KBM-7 (cell line): ENCODE data around the gene FRRS1L.
A peak's percentile ranks its signal among the peaks of the same experiment; 100 is the strongest.

Experiments
- DNase-seq: peaks from one replicate; pipeline ENCODE4 v3.0.0-alpha.2; 2015
- in situ Hi-C: fragments of 300-500 bp; cut with MboI; formaldehyde crosslinking; loops from 2 replicates; pipeline ENCODE4 v1.14.3; 2020; ENCODE audit warnings: low sequenced_read_pairs, low pct_unique_long_range_greater_than_20kb, mixed read lengths

Gene FRRS1L

DNA sequence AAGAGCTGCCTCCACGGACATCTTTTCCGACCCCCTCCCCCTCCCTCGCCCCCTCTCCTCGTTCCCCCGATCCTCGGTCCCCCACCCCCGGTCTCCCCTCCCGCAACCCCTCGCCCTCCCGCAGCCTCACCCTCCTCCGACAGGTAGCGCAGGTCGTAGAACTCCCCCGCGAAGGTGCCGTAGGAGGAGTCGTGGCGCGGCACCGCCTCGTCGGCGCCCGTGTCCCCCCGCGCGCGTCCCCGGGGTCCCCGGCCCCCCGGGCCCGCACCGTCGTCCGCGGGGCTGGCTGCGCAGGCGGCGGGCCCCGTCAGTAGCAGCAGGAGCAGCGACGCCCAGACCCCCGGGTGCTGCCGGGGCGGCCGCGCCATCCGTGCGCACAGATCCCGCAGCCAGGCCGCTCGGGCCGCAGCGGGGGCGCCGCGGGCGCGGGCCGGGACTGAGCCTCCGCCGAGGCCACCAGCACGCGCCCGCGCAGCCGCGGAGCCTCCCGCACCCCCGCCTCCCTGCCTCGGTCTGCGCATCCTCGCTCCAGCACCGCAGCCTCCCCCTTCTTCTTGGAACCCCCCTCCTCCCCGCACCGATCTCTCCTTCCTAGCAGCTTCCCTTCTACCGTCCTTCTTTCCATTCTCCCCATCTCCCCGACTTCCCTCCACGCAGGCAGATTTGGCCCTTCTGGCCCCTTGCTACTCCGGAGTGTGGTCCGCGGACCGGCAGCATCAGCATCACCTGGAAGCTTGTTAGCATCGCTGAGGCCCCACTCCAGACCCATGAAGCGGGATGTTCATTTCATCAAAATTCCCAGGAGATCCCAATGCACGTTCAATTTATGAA is at the start of gene FRRS1L:
Gene FRRS1L (minus strand): TSS at position 479 of the 831 bp plus-strand sequence. CDS start 111 bp downstream, at position 368.
- in situ Hi-C loops: no loop called here
- DNase-seq: no peak

- no peak for DNase-seq
- in situ Hi-C loops: no loop called here
Observed at GRCh38 chr9:109214414-109214813, 47.4 kb upstream of the FRRS1L start.

DNA sequence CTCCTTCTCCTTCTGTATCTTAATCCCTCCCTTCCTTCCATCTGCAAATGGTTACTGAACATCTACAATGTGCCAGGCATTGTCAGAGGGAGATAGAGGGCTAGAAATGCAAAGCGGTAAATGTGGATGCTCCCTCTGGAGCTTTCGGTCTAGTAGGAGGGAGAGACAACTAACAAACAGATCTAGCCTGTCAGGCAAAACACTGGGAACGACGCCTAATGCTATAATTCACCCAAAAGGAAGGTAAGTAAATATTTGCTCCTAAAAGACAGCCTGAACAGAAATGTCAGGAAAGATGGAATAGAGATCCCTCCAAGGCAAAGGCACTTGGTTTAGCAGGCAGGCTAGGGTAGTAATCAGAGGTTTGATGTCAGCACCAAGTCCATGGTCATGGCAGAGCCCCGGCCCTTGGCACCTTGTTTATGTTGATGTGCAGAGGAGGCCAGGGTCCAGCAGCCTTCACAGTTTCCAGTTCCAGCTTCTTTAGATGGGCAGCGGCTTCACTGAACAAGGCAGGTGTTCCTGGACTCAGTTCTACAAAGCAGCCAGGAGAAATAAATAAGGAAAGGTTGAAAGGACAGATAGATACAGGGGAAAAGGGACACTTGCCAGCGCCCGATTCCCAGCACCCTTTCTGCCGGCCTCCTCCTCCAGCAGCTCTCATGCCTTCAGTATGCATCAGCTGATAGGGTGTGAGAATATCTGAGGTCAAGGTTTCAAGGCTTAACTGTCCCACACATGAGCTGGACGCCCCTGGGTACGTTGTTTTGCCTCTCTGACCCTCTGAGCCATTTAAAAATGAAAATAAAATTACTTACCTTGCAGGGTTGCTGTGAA is 46.5 kb upstream of the FRRS1L start:
- in situ Hi-C loops: no loop called here
- DNase-seq: no peak

- in situ Hi-C loops: no loop called here
- no peak for DNase-seq
Observed at GRCh38 chr9:109212768-109213167, 45.7 kb upstream of the FRRS1L start.

- DNase-seq: no peak
- in situ Hi-C loops: no loop called here
Observed at GRCh38 chr9:109206670-109207069, 39.6 kb upstream of the FRRS1L start.

GRCh38 chr9:109205526-109205925 is 38.5 kb upstream of the FRRS1L start:
- in situ Hi-C loops: no loop called here
- no peak for DNase-seq

- in situ Hi-C loops: no loop called here
- DNase-seq: no peak
Observed at GRCh38 chr9:109203761-109204360, 36.8 kb upstream of the FRRS1L start.

DNA sequence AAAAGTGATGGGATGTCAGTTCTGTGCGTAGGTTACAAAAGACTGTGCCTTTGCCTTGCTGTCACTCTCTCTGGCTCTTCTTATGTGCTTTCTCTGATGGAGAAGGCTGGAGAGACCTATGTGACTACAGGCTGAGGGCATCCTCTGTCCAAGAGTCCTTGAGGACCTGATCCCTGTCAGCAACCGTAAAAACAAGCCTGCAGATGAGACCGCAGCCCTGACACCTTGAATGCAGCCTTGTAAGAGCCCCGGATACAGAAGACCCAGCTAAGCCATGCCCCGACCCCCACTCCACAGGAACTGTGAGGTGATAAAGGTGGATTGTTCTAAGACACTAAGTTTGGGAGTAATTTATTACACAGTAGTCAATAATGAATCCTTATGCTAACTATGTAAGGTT is 32.6 kb upstream of the FRRS1L start:
- in situ Hi-C loops: no loop called here

DNA sequence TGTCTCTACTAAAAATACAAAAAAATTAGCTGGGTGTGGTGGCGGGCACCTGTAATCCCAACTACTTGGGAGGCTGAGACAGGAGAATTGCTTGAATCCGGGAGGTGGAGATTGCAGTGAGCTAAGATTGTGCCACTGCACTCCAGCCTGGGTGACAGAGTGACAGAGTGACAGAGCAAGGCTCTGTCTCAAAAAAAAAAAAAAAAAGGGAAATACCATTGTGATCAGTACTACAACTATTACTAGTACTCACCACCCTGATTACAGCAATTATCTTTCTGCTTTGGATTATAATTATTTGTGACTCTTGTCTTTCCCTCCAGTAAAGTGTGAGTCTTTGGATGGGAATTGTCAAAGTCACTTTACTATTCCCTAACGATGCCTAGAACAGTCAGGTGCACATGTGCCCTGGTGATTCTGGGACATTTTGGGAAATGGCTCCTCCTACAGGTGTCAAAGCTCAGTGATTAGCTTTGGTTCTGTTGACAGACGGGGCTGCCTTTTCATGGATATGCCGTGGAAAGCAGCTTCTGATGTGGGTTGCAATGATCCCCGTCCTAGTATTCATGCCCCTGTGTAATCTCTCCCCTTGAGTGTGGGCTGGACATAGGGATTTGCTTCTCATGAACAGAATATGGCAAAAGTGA is 31.8 kb upstream of the FRRS1L start:
- in situ Hi-C loops: no loop called here
- DNase-seq: no peak

More for the DNA sequence above, 32.6 kb upstream of the FRRS1L start:
- no peak for DNase-seq

- no peak for DNase-seq
- in situ Hi-C loops: no loop called here
Observed at GRCh38 chr9:109193974-109194556, 27.0 kb upstream of the FRRS1L start.

DNA sequence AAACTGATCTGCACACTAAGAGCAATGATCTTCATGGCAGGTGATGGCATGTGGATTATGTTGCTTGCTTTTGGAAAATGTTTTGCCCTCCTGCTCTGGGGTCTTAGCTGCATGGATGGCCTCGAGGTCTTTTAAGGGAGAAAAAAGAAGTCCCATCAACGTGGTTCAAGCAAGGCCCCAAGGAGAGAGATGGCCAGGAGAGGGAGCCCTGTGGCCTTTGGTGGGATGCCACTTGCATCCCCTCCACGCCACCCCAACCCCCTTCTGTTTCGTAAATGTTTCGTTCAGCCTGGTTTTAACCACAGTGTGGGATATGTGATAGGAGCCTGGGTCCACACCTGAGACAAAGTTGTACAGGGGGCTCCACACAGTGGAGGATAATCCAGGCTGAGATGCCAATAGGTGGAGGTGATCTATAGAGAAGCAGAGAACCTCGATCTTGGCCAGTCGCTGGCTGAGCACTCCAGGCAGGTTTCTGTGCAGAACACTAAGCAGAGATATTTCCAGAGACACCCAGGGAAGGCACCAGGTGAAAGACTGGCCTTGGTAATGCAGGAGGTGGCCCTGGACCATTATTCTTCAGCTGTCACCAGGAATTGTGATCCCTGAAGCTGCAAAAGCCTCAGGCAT is 25.8 kb upstream of the FRRS1L start:
- in situ Hi-C loops: no loop called here

DNA sequence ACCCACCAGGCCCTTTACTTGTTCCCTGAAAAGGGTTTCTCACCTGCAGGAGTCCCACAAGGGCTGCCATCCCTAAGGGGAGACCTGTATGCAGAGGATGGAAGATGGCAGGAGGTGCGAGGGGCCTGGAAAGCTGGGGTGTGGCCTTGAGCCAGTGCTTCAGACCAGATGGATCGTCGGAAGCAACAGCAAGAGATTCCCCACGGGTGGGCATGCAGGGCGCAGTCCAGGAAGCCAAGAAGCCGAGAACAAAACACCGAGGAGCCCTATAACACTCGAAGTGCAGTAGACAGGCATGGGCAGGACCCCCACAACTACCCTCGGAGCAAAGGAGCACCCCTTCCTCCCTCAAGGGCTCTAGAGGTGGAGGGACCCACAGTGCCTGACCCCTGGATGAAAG is 24.7 kb upstream of the FRRS1L start:
- no peak for DNase-seq
- in situ Hi-C loops: no loop called here

More for the DNA sequence above, 25.8 kb upstream of the FRRS1L start:
- peak; percentile 41 for DNase-seq

DNA sequence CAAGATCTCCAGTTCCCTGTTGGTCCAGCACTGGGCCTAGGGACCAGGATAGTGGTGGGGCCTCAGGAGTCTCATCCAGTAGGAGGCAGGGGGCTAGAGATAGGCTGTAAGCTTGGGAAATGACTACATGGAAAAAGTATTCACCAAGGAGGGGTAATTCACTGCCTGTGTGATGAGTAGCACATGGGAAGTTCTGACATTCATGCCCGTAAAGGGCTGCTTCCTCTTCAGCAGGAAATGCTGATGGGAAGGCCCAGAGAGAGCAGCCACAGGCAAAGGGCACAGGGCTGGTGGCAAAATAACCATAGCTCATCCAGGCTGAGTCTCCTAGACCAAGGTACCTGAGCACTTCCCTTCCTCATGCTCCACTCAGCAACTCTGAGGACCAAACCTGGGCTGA is 23.1 kb upstream of the FRRS1L start:
- in situ Hi-C loops: no loop called here
- DNase-seq: no peak

- in situ Hi-C loops: no loop called here
- DNase-seq: no peak
Observed at GRCh38 chr9:109186857-109187520, 19.9 kb upstream of the FRRS1L start.

DNA sequence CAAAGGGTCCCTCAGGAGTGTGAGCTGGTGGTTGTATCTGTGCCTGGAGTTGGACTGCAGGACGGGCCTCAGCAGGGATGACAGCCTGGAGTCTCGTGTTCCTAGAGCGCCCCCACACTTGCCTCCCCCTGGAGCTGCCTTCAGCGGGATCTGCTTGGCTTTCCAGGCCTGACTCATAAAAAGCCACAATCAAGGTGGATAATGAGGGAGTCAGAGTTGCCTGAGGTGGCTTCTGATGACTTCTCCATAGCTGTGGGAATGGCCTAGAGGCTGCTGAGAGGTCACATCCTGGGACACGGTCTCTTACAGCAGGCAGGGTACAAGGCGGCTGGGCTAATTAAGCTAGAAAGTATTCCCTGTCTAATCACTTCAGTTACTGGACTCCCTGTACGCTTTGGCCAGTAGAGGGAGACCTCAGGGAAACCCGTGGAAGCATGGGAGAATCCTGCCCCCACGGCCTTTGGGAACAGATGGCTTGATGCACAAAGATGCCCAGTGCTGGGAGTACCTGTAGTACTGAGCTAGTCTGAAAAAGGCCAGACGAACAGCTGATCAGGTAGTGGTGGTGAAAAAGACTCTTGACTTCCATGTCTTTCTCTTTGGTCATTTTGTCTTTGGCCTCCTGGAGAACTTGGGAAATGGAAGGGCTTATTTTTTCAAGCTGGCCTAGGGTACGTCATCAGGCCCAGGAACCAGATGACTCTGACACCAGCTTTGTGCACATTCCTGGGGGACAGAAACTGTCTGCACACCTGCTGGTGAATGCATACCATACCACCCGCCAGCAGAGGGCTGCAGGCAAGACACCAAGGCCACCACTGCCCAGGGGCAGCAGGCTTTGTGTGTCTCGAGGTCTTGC is 16.1 kb upstream of the FRRS1L start:
- in situ Hi-C loops: no loop called here
- no peak for DNase-seq

DNA sequence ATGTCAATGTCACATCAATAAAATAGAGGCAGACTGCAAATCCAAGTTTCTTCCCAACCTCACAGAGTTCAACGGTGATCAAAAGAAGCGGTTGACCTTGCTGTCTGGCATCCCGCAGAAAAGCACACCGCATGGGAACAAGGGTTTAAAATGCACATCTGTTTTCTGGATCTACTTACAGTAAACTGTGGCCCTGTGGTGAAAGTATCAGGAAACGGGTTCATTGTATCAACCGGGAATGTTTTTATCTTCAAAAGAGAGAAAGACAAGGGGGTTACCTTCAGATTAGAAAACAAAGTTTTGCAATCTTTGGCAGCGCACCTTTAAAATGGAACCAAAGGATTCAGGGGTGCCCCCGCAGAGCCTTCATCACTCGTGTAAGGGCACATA is 15.5 kb upstream of the FRRS1L start:
- in situ Hi-C loops: no loop called here
- no peak for DNase-seq

DNA sequence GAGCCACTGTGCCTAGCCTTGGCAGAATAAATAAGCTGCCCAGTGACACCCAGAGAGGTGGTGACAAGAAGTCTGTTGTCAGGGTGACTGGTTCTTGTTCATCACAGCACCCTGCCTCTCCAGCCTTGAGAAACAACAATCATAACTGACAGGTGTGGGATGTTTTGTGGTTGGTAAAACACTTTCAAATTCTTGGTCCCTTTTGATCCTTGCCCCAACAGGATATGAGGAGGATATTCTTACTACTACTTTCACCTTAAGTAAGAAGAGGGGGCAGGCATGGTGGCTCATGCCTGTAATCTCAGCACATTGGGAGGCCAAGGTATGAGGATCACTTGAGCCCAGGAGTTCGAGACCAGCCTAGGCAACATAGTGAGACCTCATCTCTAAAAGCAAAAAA is 14.2 kb upstream of the FRRS1L start:
- DNase-seq: no peak
- in situ Hi-C loops: no loop called here
